Neural progenitor cell (in vitro differentiated cells): ENCODE measurements around the gene PLPP3. TPM values are rescaled to one million over a fixed set of nuclear protein-coding genes. Genes with fewer than 3 reads are reported as not detected.

Experiments
- DNase-seq: peaks from one replicate; pipeline ENCODE4 v3.0.0-alpha.2; 2016; ENCODE audit warnings: low spot score
- H2AFZ ChIP-seq: fragments of 200-600 bp; sonication (generic); replicated peaks from 2 replicates; pipeline ENCODE4 v1.6.1; 2016; ENCODE audit warnings: antibody characterized with exemption
- H3F3A ChIP-seq: fragments of 200-600 bp; sonication (generic); 2 replicates; pipeline ENCODE4 v1.6.1; 2016; ENCODE audit warnings: antibody characterized with exemption, low read depth
- H3K27ac ChIP-seq: fragments of 200-600 bp; sonication (generic); 2 replicates; pipeline ENCODE4 v1.5.1; 2016; ENCODE audit warnings: mild to moderate bottlenecking
- H3K27me3 ChIP-seq: fragments of 200-600 bp; sonication (generic); 2 replicates; pipeline ENCODE4 v1.6.1; 2016; ENCODE audit warnings: mild to moderate bottlenecking, moderate library complexity
- H3K36me3 ChIP-seq: fragments of 200-600 bp; sonication (generic); 2 replicates; pipeline ENCODE4 v1.5.1; 2016
- H3K4me1 ChIP-seq: fragments of 200-600 bp; sonication (generic); 2 replicates; pipeline ENCODE4 v1.6.1; 2016; ENCODE audit warnings: mixed run types
- H3K4me2 ChIP-seq: fragments of 200-600 bp; sonication (generic); 2 replicates; pipeline ENCODE4 v1.6.1; 2016
- H3K4me3 ChIP-seq: fragments of 200-600 bp; sonication (generic); 2 replicates; pipeline ENCODE4 v1.5.1; 2016
- H3K79me2 ChIP-seq: fragments of 200-600 bp; sonication (generic); 2 replicates; pipeline ENCODE4 v1.6.1; 2016; ENCODE audit warnings: low read depth
- H3K9ac ChIP-seq: fragments of 200-600 bp; sonication (generic); 2 replicates; pipeline ENCODE4 v1.6.1; 2016
- H3K9me3 ChIP-seq: fragments of 200-600 bp; sonication (generic); 2 replicates; pipeline ENCODE4 v1.5.1; 2016; ENCODE audit warnings: low read depth
- H4K20me1 ChIP-seq: fragments of 200-600 bp; sonication (generic); 2 replicates; pipeline ENCODE4 v1.6.1; 2016; ENCODE audit warnings: low read depth
- H3K27ac Mint-ChIP-seq: 3 replicates; pipeline ENCODE4 v1.8.0; 2021; ENCODE audit warnings: mixed read lengths
- H3K27me3 Mint-ChIP-seq: 2 replicates; pipeline ENCODE4 v1.8.0; 2022; ENCODE audit warnings: low read depth, mild to moderate bottlenecking, inconsistent platforms, moderate library complexity, mixed read lengths; ENCODE audit not compliant: insufficient read depth
- H3K36me3 Mint-ChIP-seq: 3 replicates; pipeline ENCODE4 v1.8.0; 2021; ENCODE audit warnings: mixed read lengths
- H3K4me1 Mint-ChIP-seq: 3 replicates; pipeline ENCODE4 v1.8.0; 2021; ENCODE audit warnings: mixed read lengths
- H3K4me3 Mint-ChIP-seq: 3 replicates; pipeline ENCODE4 v1.8.0; 2021; ENCODE audit warnings: mild to moderate bottlenecking, moderate library complexity, mixed read lengths
- H3K9me3 Mint-ChIP-seq: 3 replicates; pipeline ENCODE4 v1.8.0; 2020; ENCODE audit warnings: mixed read lengths
- CTCF ChIP-seq: fragments of 200-600 bp; sonication (generic); IDR thresholded peaks from 2 replicates; pipeline ENCODE4 v1.5.1; 2017; ENCODE audit warnings: antibody characterized with exemption, mild to moderate bottlenecking
- EZH2 ChIP-seq: fragments of 200-600 bp; sonication (generic); IDR thresholded peaks from 2 replicates; pipeline ENCODE4 v1.6.1; 2017; ENCODE audit warnings: antibody characterized with exemption, mild to moderate bottlenecking, moderate library complexity
- EZH2phosphoT487 ChIP-seq: fragments of 200-600 bp; sonication (generic); IDR thresholded peaks from 2 replicates; pipeline ENCODE4 v1.6.1; 2017; ENCODE audit warnings: antibody characterized with exemption
- total RNA-seq: library from RNA; depleted of rRNA; stranded (reverse); fragments of >200 nt; gene quantifications from 2 replicates; pipeline ENCODE4 v1.2.3, GENCODE V29; 2015; ENCODE audit warnings: low replicate concordance

PLPP3 gene
- total RNA-seq, 1 donor from 2014 or later: 28.5 TPM

DNA sequence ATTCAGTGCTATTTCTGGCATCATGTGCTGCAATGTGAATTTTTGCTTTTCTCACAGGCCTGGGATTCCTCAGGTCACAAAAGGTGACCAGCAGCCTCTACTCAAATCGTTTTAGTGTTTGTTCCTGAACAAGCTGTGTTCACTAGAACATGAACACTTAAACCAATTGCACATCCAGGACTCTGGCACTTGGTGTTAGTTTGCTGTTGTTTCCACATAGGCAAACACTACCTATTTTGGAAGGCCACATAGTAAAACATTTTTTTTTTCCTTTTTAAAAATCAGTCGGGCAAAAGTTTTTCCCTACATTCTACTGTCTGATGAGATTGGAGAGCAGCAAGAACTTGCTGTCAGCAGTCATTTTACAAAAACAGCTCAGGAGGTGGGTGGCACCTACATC is 83.2 kb downstream of the PLPP3 start:
- Histone ChIP-seq H3K79me2 (peaks cover 19% of the 10 kb centered on the region), H2AFZ (no peak overlapping the region), H3K4me2 (no peak overlapping the region), H3K9me3 (no peaks in the 10 kb centered on the region), H3K4me1 (peaks cover 32% of the 10 kb centered on the region), H3K4me3 (no peak overlapping the region), H3K9ac (no peak overlapping the region), H3F3A (peaks cover 25% of the 10 kb centered on the region), H3K27me3 (no peaks in the 10 kb centered on the region), H3K36me3 (peaks cover 3% of the 10 kb centered on the region), H3K27ac (no peak overlapping the region), H4K20me1 (peaks cover 34% of the 10 kb centered on the region)
- Mint-ChIP-seq H3K36me3 (peaks cover 57% of the 10 kb centered on the region), H3K4me1 (peaks cover 40% of the 10 kb centered on the region), H3K27ac (no peak overlapping the region), H3K27me3 (no peaks in the 10 kb centered on the region), H3K9me3 (no peaks in the 10 kb centered on the region), H3K4me3 (no peak overlapping the region)
- TF ChIP-seq EZH2 (no peak), CTCF (no peak), EZH2phosphoT487 (no peak)
- DNase-seq: no peak

DNA sequence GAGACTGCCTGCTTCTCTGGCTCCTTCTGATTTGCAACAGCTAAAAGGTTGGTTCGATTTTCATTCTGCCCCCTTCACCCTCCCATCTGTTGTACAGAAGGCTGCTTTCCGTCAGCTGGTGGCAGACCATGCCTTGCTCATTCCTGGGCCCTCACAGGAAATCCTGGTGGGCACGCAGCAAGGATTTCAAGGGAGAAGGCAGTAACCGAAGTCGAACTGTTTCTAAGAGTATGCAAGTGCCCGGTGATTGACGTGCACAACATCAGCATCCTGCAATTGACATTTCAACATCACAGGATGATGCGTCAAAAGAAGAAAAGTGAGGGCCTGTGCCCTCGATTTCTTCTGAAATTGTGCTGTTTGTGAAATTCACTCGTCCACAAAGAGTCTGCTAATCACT is 83.8 kb downstream of the PLPP3 start:
- H3K4me2 ChIP-seq: no peak overlapping the region
- peaks cover 31% of the 10 kb centered on the region for H4K20me1 ChIP-seq
- Mint-ChIP-seq H3K9me3 (no peaks in the 10 kb centered on the region), H3K36me3 (peaks cover 54% of the 10 kb centered on the region), H3K4me3 (no peak overlapping the region), H3K27ac (no peak overlapping the region), H3K4me1 (peaks cover 42% of the 10 kb centered on the region), H3K27me3 (peaks cover 1% of the 10 kb centered on the region)
- no peak overlapping the region for H3K4me3 ChIP-seq
- peaks cover 35% of the 10 kb centered on the region for H3K4me1 ChIP-seq
- TF ChIP-seq CTCF: no peak
- TF ChIP-seq EZH2phosphoT487: no peak
- TF ChIP-seq EZH2: no peak
- no peak overlapping the region for H2AFZ ChIP-seq
- H3K27me3 ChIP-seq: no peaks in the 10 kb centered on the region
- no peak overlapping the region for H3K9ac ChIP-seq
- DNase-seq: no peak
- peaks cover 3% of the 10 kb centered on the region for H3K36me3 ChIP-seq
- peaks cover 31% of the 10 kb centered on the region for H3F3A ChIP-seq
- no peaks in the 10 kb centered on the region for H3K9me3 ChIP-seq
- H3K79me2 ChIP-seq: peaks cover 18% of the 10 kb centered on the region
- no peak overlapping the region for H3K27ac ChIP-seq

DNA sequence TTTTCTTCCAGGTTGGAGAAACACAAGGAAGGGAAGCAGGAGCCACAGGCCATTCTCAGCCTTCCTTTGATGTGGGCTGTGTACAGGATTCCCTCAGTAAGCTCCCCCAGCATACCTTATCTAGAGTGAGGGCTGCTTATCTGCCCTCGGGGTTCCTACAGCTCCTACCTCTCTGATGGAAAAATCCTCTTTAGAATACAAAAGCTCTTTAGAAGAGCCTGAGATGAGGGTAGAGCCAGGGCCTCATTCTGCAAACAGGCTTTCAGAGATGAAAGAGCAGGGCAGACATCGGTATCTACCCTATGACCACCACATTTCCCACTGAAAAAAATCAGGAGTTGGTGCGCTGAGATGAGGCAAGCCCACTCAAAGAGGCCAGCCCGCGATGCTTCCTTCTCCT is 85.1 kb downstream of the PLPP3 start:
- Histone ChIP-seq H3K79me2 (peaks cover 7% of the 10 kb centered on the region), H3F3A (peaks cover 34% of the 10 kb centered on the region), H3K9ac (no peak overlapping the region), H3K4me2 (peak overlapping the region; percentile 29), H3K4me3 (no peak overlapping the region), H3K4me1 (peaks cover 38% of the 10 kb centered on the region), H3K27ac (peak overlapping the region; percentile 42), H3K36me3 (no peaks in the 10 kb centered on the region), H3K27me3 (no peaks in the 10 kb centered on the region), H4K20me1 (peaks cover 31% of the 10 kb centered on the region), H3K9me3 (no peaks in the 10 kb centered on the region), H2AFZ (no peak overlapping the region)
- Mint-ChIP-seq H3K4me3 (no peak overlapping the region), H3K27me3 (peaks cover 5% of the 10 kb centered on the region), H3K27ac (peak overlapping the region; percentile 6), H3K9me3 (no peaks in the 10 kb centered on the region), H3K4me1 (peaks cover 45% of the 10 kb centered on the region), H3K36me3 (peaks cover 51% of the 10 kb centered on the region)
- TF ChIP-seq CTCF: no peak
- no peak for TF ChIP-seq EZH2
- no peak for TF ChIP-seq EZH2phosphoT487
- DNase-seq: peak; percentile 32
